Naive thymus-derived CD8-positive, alpha-beta T cell (primary cell): Measurements from ENCODE around the gene TDRD6. TPM values are rescaled to one million over a fixed set of nuclear protein-coding genes. Genes with fewer than 3 reads are reported as not detected.

ENCODE experiments used
- ATAC-seq, 2 donors: fragments of 150-1000 bp; cut with Tn5 transposase in 1 of 2; sonication (Bioruptor Pico), chemical (Tn5 transposase) in 1 of 2; 1 replicate in 1 of 2; 2 replicates in 1 of 2; pipeline ENCODE4 v1.10.0; 2021; ENCODE audit warnings: mild to moderate bottlenecking in 2 of 2, moderate library complexity in 2 of 2
- POLR2A ChIA-PET: fragments of 350-600 bp; sonication (Branson Sonifier 250); formaldehyde crosslinking; loops from one replicate; lab custom pipeline; 2021; ENCODE audit warnings: antibody characterized with exemption; lab: Charles Lee
- DNase-seq, 10 donors: peaks; one replicate each; pipeline versions ENCODE4 v3.0.0 to v3.0.0-alpha.2; 2020 to 2022
- H3K27ac Mint-ChIP-seq, 10 donors: one replicate each; pipeline ENCODE4 v1.8.0; 2020 to 2022; ENCODE audit warnings: mild to moderate bottlenecking in 10 of 10, mixed read lengths in 10 of 10, moderate library complexity in 4 of 10, inconsistent platforms in 1 of 10
- H3K27me3 Mint-ChIP-seq, 5 donors: one replicate each; pipeline ENCODE4 v1.8.0; 2021 to 2022; ENCODE audit warnings: mixed read lengths in 5 of 5
- H3K36me3 Mint-ChIP-seq, 3 donors: one replicate each; pipeline ENCODE4 v1.8.0; 2020 to 2022; ENCODE audit warnings: mixed read lengths in 3 of 3, mild to moderate bottlenecking in 2 of 3, inconsistent platforms in 1 of 3
- H3K4me1 Mint-ChIP-seq, 4 donors: one replicate each; pipeline ENCODE4 v1.8.0; 2021 to 2022; ENCODE audit warnings: mixed read lengths in 4 of 4
- H3K4me3 Mint-ChIP-seq, 10 donors: one replicate each; pipeline ENCODE4 v1.8.0; 2020 to 2022; ENCODE audit warnings: mild to moderate bottlenecking in 10 of 10, mixed read lengths in 10 of 10, moderate library complexity in 6 of 10, inconsistent platforms in 1 of 10
- H3K9me3 Mint-ChIP-seq, 9 donors: one replicate each; pipeline ENCODE4 v1.8.0; 2020 to 2022; ENCODE audit warnings: mixed read lengths in 9 of 9, mild to moderate bottlenecking in 3 of 9, inconsistent platforms in 1 of 9, moderate library complexity in 1 of 9
- polyA plus RNA-seq, 3 donors: library from polyadenylated mRNA; unstranded; fragments of 300-500 nt; fragmentation: Illumina TruSeq; gene quantifications; one replicate each; pipeline ENCODE4 v1.2.3, GENCODE V29; 2021
- total RNA-seq, 8 experiments: library from RNA in 2 of 8; stranded (reverse) in 2 of 8; gene quantifications; one replicate each; pipeline ENCODE4 v1.2.3 and lab custom pipeline; 2021 to 2026

TDRD6 gene
- total and polyA plus RNA-seq, 5 experiments from 2014 or later, result 0.05 to 0.26 TPM; not detected in 3

DNA sequence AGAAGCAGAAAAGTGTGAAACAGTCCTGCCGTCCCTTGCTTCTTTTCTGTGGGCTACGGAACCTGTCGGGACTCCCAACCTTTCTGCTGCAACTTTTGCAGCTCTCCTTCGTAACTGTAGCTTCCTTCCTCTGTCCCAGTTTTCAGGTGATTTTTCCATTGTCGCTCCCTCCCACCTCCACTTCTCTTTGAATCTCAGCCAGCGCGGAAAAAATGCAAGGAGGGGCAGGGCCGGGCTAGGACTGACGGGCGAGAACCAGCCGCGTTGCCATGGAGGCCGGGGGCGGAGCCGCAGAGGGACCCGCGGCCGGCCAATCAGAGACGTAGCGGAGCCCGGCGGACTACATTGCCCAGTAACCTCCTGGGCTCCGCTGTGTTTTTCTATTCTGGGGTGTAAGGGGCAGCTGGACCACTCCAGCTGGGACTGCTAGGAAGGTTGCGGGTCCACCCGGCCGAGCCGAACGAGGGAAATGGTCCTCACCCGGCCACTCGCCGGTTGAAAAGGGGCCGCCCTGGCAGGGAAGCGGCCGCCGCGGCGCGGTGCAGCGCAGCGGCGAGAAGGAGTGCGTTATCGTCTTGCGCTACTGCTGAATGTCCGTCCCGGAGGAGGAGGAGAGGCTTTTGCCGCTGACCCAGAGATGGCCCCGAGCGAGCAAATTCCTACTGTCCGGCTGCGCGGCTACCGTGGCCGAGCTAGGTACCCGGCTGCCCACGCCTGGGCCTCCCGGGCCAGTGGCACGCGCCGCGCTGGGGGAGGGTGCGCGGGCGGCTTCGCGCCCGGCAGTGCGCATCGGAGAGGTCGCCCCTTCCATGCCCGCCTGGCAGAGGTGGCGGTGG lies 34.9 kb upstream of the TDRD6 start, which contains the start of the genes CYP39A1 and SLC25A27:
Gene CYP39A1, minus strand, starts transcription at position 216 of the 836 bp plus-strand sequence. CDS start 236 bp downstream, outside the sequence.
Gene SLC25A27, plus strand, starts transcription at position 373 of the 836 bp plus-strand sequence. Its CDS starts 218 bp downstream, at position 591.
- peak; percentile 97 to 98 for ATAC-seq
- H3K9me3 Mint-ChIP-seq, result peaks cover 0 to 2% (median 0%) of the 10 kb centered on the region in 9 donors
- DNase-seq, result peak; percentile 57 to 86 (median 70)
- peaks cover 28 to 55% (median 30%) of the 10 kb centered on the region in 5 donors for H3K27me3 Mint-ChIP-seq
- POLR2A ChIA-PET, result no interaction called here
- H3K4me1 Mint-ChIP-seq, result peaks cover 11 to 19% (median 15%) of the 10 kb centered on the region in 4 donors
- H3K27ac Mint-ChIP-seq, result peak within 1 kb of the TSS in 6 of 10 donors; percentile 1 to 67 (median 56)
- H3K36me3 Mint-ChIP-seq, result peaks cover 0 to 4% (median 0%) of the 10 kb centered on the region in 3 donors
- peak within 1 kb of the TSS; percentile 82 to 96 (median 91) for H3K4me3 Mint-ChIP-seq

DNA sequence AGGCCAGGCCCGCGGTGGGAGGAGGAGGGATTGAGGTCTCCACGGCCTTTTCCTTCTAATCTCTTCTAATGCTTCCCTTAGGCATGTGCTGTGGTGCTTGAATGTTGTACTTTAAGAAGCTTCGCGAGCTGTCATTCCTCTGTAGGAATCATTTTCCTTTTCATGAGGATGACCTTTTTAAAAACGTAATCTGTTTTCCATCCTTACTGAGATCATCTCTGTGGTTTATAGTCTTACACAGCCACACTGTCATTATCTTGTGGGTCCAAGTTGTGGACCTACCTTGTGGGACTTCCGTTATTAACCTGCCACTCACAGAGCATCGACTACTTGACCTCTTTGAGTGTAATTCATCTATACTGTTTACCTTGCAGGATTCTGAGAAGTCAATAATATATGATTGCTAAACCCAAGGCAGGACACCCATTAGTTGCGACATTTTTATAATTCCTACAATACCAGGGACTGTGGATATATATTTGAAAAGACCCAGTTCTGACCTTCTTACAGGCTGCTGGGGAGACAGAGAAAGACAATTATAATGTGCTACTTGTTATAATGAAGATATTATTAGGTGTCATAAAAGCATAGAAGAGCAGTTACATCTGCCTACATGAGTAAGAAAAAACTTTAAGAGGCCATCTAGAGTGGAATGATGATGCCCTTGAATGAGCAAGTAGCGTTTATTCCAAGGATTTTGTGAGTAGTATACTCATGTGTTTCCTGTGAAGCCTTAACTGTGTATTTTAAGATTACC lies 34.1 kb upstream of the TDRD6 start:
- POLR2A ChIA-PET, result no interaction called here
- H3K27me3 Mint-ChIP-seq, result peaks cover 27 to 57% (median 30%) of the 10 kb centered on the region in 5 donors
- H3K4me1 Mint-ChIP-seq, result peaks cover 11 to 19% (median 15%) of the 10 kb centered on the region in 4 donors
- ATAC-seq, result no peak
- DNase-seq, result no peak
- peaks cover 0 to 4% (median 0%) of the 10 kb centered on the region in 3 donors for H3K36me3 Mint-ChIP-seq
- peak overlapping the region; percentile 82 to 94 (median 88) for H3K4me3 Mint-ChIP-seq
- peak overlapping the region in 1 of 10 donors; percentile 44 for H3K27ac Mint-ChIP-seq
- H3K9me3 Mint-ChIP-seq, result peaks cover 0 to 2% (median 0%) of the 10 kb centered on the region in 9 donors

DNA sequence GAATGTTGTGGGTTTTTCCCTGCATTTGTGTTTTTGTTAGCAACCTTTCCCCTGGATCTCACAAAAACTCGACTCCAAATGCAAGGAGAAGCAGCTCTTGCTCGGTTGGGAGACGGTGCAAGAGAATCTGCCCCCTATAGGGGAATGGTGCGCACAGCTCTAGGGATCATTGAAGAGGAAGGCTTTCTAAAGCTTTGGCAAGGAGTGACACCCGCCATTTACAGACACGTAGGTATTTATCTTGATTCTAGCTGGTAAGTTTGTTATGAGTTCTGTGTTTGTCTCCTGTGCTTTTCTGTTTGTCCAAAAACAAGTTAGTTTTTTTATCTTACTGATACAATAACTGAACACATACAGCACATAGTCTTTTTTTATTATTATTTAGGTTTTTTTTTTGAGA lies 31.9 kb upstream of the TDRD6 start:
- POLR2A ChIA-PET, result no interaction called here
- ATAC-seq (no peak), DNase-seq (no peak)
- peaks cover 10 to 19% (median 15%) of the 10 kb centered on the region in 4 donors for H3K4me1 Mint-ChIP-seq
- peaks cover 23 to 43% (median 26%) of the 10 kb centered on the region in 5 donors for H3K27me3 Mint-ChIP-seq
- H3K9me3 Mint-ChIP-seq, result peaks cover 0 to 2% (median 0%) of the 10 kb centered on the region in 9 donors
- H3K36me3 Mint-ChIP-seq, result peaks cover 0 to 4% (median 0%) of the 10 kb centered on the region in 3 donors
- H3K27ac Mint-ChIP-seq, result peak overlapping the region in 1 of 10 donors; percentile 11
- H3K4me3 Mint-ChIP-seq, result no peak overlapping the region

DNA sequence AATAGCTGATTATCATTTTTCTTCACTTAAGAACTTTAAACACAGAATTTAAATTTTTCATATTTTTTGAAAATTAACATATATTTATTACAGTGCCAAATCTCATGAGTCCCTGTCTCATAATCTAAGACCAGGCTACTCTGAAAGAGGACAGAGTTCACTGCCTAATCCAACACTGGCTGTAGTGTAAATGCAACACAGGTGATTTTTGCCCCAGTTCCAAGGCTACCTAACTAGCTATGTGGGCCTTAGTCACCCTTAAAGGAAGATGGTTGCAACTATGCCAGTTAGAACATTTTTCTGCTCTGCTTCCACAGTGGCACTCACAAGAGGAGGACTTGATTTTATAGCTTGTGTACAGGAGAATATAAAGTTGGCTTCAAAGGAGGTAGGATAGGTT lies 30.0 kb upstream of the TDRD6 start:
- Mint-ChIP-seq H3K27ac (no peak overlapping the region), H3K9me3 (peaks cover 0 to 2% (median 0%) of the 10 kb centered on the region in 9 donors), H3K4me1 (peaks cover 6 to 12% (median 8%) of the 10 kb centered on the region in 4 donors), H3K27me3 (peaks cover 13 to 34% (median 17%) of the 10 kb centered on the region in 5 donors), H3K4me3 (no peak overlapping the region), H3K36me3 (peaks cover 0 to 4% (median 0%) of the 10 kb centered on the region in 3 donors)
- POLR2A ChIA-PET, result no interaction called here
- no peak for ATAC-seq
- DNase-seq, result no peak

DNA sequence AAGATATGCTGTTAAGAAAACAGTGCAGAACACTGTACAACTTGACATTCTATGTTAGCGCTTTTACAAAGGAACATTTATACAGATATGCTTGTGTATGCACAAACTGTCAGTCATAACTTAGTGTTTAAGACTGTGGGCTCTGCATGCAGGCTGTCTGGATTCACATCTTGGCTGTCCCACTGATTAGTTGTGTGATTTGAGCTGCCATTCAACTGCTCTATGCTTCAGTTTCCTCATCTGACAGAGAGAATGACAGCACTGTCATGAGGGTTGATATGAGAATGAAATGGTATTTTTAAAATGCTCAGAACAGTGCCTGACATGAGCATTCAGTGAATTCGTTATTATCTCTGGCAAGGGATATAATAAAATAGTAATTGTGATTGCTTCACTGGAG lies 26.2 kb upstream of the TDRD6 start:
- no peak overlapping the region for H3K4me3 Mint-ChIP-seq
- DNase-seq, result no peak
- no peaks in the 10 kb centered on the region for H3K9me3 Mint-ChIP-seq
- H3K4me1 Mint-ChIP-seq, result no peaks in the 10 kb centered on the region
- H3K36me3 Mint-ChIP-seq, result no peaks in the 10 kb centered on the region
- H3K27ac Mint-ChIP-seq, result no peak overlapping the region
- no peak for ATAC-seq
- POLR2A ChIA-PET, result no interaction called here
- peaks cover 0 to 4% (median 2%) of the 10 kb centered on the region in 5 donors for H3K27me3 Mint-ChIP-seq

DNA sequence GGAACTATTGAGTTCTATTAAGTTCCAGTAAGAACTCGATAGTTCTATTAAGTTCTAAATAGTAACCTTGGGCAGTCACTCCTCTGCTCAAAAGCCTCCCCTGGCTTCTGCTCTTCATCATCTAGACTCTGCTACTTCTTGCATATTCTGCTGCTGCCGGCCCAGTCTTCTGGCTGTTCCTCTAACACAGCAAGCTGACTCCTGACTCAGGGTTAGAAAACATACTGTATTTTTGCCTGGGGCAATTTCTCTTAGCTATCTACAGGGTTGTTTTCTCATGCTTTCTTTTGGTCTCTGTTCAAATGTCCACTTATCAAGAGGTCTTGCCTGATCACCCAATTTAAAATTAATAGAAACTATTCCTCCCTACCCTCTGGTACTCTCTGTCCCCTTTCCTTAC lies 20.3 kb upstream of the TDRD6 start:
- Mint-ChIP-seq H3K36me3 (no peaks in the 10 kb centered on the region), H3K4me3 (no peak overlapping the region), H3K27ac (no peak overlapping the region), H3K9me3 (no peaks in the 10 kb centered on the region), H3K27me3 (peaks cover 0 to 3% (median 0%) of the 10 kb centered on the region in 5 donors), H3K4me1 (no peaks in the 10 kb centered on the region)
- ATAC-seq (no peak), DNase-seq (no peak)
- POLR2A ChIA-PET, result no interaction called here

DNA sequence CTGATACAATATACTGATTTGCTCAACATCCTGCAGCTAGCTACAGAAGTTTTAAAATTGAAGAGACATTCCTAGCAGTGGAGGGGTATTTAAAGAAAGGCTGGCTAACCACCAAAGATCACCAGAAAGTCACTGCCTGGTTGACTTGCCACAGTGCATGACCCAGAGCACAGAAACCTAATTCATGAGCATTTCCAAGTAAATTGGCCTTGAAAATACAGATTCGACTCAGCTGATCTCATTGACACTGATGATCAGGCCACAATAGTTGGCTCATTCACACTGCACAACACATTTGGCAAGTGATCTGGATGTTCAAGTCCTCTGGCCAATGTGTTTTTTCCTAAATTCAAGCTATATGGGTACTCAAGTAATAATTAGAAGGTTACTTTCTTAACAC lies 13.3 kb upstream of the TDRD6 start:
- Mint-ChIP-seq H3K4me3 (no peak overlapping the region), H3K4me1 (no peaks in the 10 kb centered on the region), H3K36me3 (no peaks in the 10 kb centered on the region), H3K9me3 (no peaks in the 10 kb centered on the region), H3K27me3 (no peaks in the 10 kb centered on the region), H3K27ac (no peak overlapping the region)
- ATAC-seq, result no peak
- POLR2A ChIA-PET, result no interaction called here
- DNase-seq, result no peak

DNA sequence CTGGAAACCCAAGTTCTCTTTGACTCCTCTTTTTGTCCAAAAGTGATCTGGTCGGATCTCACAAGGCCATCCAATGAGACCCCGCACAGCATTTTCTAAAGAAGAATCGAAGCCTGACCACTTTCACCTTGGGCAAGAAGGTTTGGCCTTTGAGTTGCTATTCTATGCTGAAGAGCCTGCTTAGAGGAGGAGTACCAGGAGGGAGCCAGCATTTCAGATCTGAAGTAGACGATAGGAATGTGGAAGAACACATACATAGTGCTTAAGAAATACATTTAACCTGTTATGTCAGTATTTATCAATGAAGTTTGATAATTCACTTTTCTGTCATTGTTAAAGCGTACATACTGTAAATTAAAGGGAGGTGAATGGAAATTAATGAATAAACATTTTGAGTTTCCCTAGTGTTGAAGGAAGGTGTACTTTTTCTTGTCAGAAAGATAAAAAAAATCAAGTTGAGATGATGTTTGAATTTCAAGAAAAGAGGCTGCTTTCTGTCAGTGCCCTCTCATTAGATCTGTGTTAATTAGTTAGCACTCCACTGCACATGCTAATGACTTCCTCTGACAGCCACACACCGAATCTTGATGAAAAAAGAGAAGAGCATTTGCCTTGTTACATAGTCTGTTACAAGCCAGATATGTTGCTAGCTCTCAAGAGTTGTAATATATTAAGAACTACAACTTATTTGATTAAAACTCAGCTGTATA lies 10.9 kb upstream of the TDRD6 start:
- Mint-ChIP-seq H3K4me1 (no peaks in the 10 kb centered on the region), H3K9me3 (peaks cover 0 to 3% (median 0%) of the 10 kb centered on the region in 9 donors), H3K27me3 (peaks cover 5 to 14% (median 8%) of the 10 kb centered on the region in 5 donors), H3K4me3 (no peak overlapping the region), H3K36me3 (peaks cover 0 to 2% (median 0%) of the 10 kb centered on the region in 3 donors), H3K27ac (no peak overlapping the region)
- POLR2A ChIA-PET, result no interaction called here
- no peak for ATAC-seq
- DNase-seq, result no peak

DNA sequence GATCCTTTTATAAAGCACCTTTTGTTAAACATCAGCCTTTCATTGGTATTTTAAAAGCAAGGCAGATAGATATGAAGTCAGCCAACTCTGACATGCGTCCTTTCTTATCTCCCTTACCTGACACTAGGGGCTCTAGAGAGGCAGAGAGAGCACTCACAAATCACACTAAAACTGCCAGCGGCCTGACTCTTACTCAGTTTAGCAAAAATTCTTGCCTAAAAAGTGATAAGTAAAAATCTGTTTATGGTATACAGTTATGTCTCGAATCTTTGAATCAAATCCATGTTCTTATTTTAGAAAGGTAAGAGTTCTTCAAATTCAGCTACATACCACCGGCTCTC lies 10.4 kb upstream of the TDRD6 start:
- DNase-seq (no peak), ATAC-seq (no peak)
- POLR2A ChIA-PET, result no interaction called here
- no peak overlapping the region for H3K4me3 Mint-ChIP-seq
- H3K36me3 Mint-ChIP-seq, result peaks cover 0 to 2% (median 0%) of the 10 kb centered on the region in 3 donors
- H3K27ac Mint-ChIP-seq, result no peak overlapping the region
- H3K27me3 Mint-ChIP-seq, result peaks cover 5 to 14% (median 8%) of the 10 kb centered on the region in 5 donors
- H3K9me3 Mint-ChIP-seq, result peaks cover 0 to 4% (median 0%) of the 10 kb centered on the region in 9 donors
- H3K4me1 Mint-ChIP-seq, result no peaks in the 10 kb centered on the region

DNA sequence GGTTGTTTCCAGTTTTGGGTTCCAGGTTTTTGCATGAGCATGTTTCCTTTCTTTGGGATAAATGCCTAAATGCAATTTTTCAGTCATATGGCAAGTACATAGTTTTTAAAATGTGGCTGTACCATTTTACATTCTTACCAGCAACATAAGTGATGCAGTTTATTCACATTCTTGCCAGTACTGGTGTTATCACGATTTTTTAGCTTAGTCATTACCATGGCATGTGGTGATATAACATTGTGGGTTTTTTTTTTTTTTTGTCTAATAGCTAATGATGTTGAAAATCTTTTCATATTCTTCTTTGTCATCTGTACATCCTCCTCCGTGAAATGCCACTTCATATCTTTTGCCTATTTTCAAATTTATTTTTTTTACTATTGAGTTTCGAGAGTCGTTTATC lies 2.9 kb upstream of the TDRD6 start:
- no peak for DNase-seq
- no peak overlapping the region for H3K27ac Mint-ChIP-seq
- peaks cover 0 to 2% (median 0%) of the 10 kb centered on the region in 3 donors for H3K36me3 Mint-ChIP-seq
- peaks cover 0 to 4% (median 0%) of the 10 kb centered on the region in 9 donors for H3K9me3 Mint-ChIP-seq
- no peaks in the 10 kb centered on the region for H3K4me1 Mint-ChIP-seq
- POLR2A ChIA-PET, result no interaction called here
- H3K4me3 Mint-ChIP-seq, result no peak overlapping the region
- no peak for ATAC-seq
- peaks cover 8 to 14% (median 12%) of the 10 kb centered on the region in 5 donors for H3K27me3 Mint-ChIP-seq

DNA sequence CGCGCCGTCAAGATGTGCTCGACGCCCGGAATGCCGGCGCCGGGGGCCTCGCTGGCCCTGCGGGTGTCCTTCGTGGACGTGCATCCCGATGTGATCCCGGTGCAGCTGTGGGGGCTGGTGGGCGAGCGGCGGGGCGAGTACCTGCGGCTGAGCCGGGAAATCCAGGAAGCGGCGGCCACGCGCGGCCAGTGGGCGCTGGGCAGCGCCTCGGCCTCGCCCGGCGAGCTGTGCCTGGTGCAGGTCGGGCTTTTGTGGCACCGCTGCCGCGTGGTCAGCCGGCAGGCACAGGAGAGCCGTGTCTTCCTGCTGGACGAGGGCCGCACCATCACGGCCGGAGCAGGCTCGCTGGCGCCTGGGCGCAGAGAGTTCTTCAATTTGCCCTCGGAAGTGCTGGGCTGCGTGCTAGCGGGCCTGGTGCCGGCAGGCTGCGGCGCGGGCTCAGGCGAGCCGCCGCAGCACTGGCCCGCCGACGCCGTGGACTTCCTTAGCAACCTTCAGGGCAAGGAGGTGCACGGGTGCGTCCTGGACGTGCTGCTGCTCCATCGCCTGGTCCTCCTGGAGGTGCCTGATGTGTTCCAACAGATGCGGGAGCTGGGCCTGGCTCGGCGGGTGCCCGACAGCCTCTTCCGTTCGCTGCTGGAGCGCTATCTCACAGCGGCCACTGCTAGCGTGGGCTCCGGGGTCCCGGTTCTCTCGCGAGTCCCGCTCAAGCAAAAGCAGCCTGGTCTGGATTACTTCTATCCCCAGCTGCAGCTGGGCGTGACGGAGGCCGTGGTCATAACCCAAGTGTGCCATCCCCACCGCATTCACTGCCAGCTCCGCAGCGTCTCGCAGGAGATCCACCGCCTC lies 656 bp downstream of the TDRD6 start:
- Mint-ChIP-seq H3K4me1 (no peaks in the 10 kb centered on the region), H3K36me3 (no peaks in the 10 kb centered on the region), H3K4me3 (no peak overlapping the region), H3K27me3 (peaks cover 0 to 12% (median 3%) of the 10 kb centered on the region in 5 donors), H3K9me3 (no peaks in the 10 kb centered on the region), H3K27ac (no peak overlapping the region)
- ATAC-seq, result no peak
- POLR2A ChIA-PET, result no interaction called here
- DNase-seq, result peak in 1 of 10 donors; percentile 56
